ENCODE data around the gene ODC1. TPM values are rescaled to one million over a fixed set of nuclear protein-coding genes. Genes with fewer than 3 reads are reported as not detected.
A peak's percentile ranks its signal among the peaks of the same experiment; 100 is the strongest.

The ODC1 gene
- total and polyA plus RNA-seq, 8 donors, result 55.0 to 243 (median 214) TPM

GRCh38 chr2:10397297-10397875 is 50.7 kb downstream of the ODC1 start:
- ATAC-seq (no peak), DNase-seq (no peak)
- TF ChIP-seq, protein P1, sequence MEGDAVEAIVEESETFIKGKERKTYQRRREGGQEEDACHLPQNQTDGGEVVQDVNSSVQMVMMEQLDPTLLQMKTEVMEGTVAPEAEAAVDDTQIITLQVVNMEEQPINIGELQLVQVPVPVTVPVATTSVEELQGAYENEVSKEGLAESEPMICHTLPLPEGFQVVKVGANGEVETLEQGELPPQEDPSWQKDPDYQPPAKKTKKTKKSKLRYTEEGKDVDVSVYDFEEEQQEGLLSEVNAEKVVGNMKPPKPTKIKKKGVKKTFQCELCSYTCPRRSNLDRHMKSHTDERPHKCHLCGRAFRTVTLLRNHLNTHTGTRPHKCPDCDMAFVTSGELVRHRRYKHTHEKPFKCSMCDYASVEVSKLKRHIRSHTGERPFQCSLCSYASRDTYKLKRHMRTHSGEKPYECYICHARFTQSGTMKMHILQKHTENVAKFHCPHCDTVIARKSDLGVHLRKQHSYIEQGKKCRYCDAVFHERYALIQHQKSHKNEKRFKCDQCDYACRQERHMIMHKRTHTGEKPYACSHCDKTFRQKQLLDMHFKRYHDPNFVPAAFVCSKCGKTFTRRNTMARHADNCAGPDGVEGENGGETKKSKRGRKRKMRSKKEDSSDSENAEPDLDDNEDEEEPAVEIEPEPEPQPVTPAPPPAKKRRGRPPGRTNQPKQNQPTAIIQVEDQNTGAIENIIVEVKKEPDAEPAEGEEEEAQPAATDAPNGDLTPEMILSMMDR (IDR thresholded peaks at IDR 0.05), result no peak
- H3K36me3 ChIP-seq, result no peaks in the 10 kb centered on the region
- no peak overlapping the region for H3K4me3 ChIP-seq
- no peaks in the 10 kb centered on the region for H3K27me3 ChIP-seq
- H3K27ac ChIP-seq, result peak overlapping the region in 1 of 2 donors; percentile 60
- H3K4me1 ChIP-seq, result peaks cover 3 to 84% of the 10 kb centered on the region in 2 donors
- no peaks in the 10 kb centered on the region for H3K9me3 ChIP-seq
- intact Hi-C loops (cut with DNase I), result no loop called here

DNA sequence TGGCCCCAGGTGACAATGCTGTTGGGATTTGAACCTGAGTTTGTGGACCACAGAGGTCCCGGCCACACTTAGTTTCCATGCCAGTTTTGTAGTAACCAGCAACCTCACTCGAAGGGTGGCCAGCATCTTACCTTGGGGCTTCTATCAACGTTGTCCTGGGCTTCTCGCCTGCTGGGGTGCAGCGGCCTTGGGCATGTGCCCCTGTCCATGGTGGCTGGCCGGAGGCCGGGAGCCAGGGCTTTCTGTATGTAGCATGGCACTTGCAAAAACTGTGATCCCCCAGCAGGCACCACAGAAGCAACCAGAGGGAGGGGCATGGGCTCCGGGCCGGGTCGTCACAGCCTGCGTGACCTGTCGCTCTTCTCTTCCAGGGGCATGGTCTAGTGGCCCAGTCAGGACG is 51.7 kb downstream of the ODC1 start:
- H3K4me1 ChIP-seq, result peaks cover 3 to 82% of the 10 kb centered on the region in 2 donors

DNA sequence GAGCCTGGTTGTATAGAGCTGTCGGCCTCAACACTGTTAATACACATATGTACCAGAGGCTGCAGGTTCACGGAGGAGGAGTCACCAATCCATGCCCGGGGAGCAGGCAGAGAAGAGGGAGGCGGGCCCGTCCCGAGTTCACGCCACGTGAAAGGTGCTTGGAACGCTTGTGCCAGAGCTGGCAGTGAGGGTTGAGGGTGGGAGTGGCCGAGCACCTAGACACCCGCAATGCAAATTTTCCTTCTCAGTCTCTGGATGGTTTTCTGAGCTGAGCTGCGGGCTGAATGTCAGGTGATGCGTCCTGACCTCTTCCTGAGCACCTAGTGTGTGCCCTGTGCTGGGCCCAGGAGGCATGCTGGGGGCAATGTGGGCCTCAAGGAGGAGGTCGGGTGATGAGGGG is 52.2 kb downstream of the ODC1 start:
- Histone ChIP-seq H3K27ac (no peak overlapping the region), H3K4me3 (no peak overlapping the region), H3K36me3 (no peaks in the 10 kb centered on the region), H3K9me3 (no peaks in the 10 kb centered on the region), H3K4me1 (peaks cover 3 to 82% of the 10 kb centered on the region in 2 donors), H3K27me3 (no peaks in the 10 kb centered on the region)
- intact Hi-C loops (cut with DNase I), result no loop called here
- peak in 1 of 4 donors; percentile 76 for DNase-seq
- peak; percentile 84 for ATAC-seq
- TF ChIP-seq, protein P1 (IDR thresholded peaks at IDR 0.05), result no peak

More for the DNA sequence above, 51.7 kb downstream of the ODC1 start:
- H3K27me3 ChIP-seq, result no peaks in the 10 kb centered on the region
- DNase-seq, result no peak
- peak overlapping the region in 1 of 2 donors; percentile 60 for H3K27ac ChIP-seq
- no peaks in the 10 kb centered on the region for H3K36me3 ChIP-seq
- intact Hi-C loops (cut with DNase I), result no loop called here
- TF ChIP-seq, protein P1 (IDR thresholded peaks at IDR 0.05), result no peak
- H3K4me3 ChIP-seq, result no peak overlapping the region
- ATAC-seq, result no peak
- no peaks in the 10 kb centered on the region for H3K9me3 ChIP-seq

GRCh38 chr2:10393640-10393982 is 54.5 kb downstream of the ODC1 start:
- DNase-seq, result no peak
- H3K27me3 ChIP-seq, result no peaks in the 10 kb centered on the region
- TF ChIP-seq, protein P1 (IDR thresholded peaks at IDR 0.05), result no peak
- intact Hi-C loops (cut with DNase I), result no loop called here
- H3K9me3 ChIP-seq, result no peaks in the 10 kb centered on the region
- no peaks in the 10 kb centered on the region for H3K36me3 ChIP-seq
- peaks cover 17 to 86% of the 10 kb centered on the region in 2 donors for H3K4me1 ChIP-seq
- ATAC-seq, result no peak
- H3K4me3 ChIP-seq, result no peak overlapping the region
- H3K27ac ChIP-seq, result peak overlapping the region in 1 of 2 donors; percentile 46

- peaks cover 17 to 86% of the 10 kb centered on the region in 2 donors for H3K4me1 ChIP-seq
- H3K27ac ChIP-seq, result peak overlapping the region in 1 of 2 donors; percentile 46
- DNase-seq (no peak), ATAC-seq (no peak)
- H3K36me3 ChIP-seq, result no peaks in the 10 kb centered on the region
- TF ChIP-seq, protein P1 (IDR thresholded peaks at IDR 0.05), result no peak
- H3K27me3 ChIP-seq, result no peaks in the 10 kb centered on the region
- intact Hi-C loops (cut with DNase I), result no loop called here
- no peaks in the 10 kb centered on the region for H3K9me3 ChIP-seq
- H3K4me3 ChIP-seq, result no peak overlapping the region
These were observed 55.0 kb downstream of the ODC1 start for GRCh38 chr2:10392951-10393639.
